22Rv1 (cell line): ENCODE measurements around the gene PLEKHA8.

Experiments used
- H3K27ac ChIP-seq: fragments of 450-650 bp; 2 replicates; pipeline ENCODE4 v1.5.1; 2017
- ZFX ChIP-seq: fragments of 450-650 bp; IDR thresholded peaks from 2 replicates; pipeline ENCODE4 v1.6.1; 2017; ENCODE audit warnings: antibody characterized with exemption, borderline replicate concordance
- TF ChIP-seq, protein P1 (sequence below): fragments of 450-650 bp; IDR thresholded peaks from 2 replicates; pipeline ENCODE4 v1.5.1; 2017; ENCODE audit warnings: mild to moderate bottlenecking

The PLEKHA8 gene

DNA sequence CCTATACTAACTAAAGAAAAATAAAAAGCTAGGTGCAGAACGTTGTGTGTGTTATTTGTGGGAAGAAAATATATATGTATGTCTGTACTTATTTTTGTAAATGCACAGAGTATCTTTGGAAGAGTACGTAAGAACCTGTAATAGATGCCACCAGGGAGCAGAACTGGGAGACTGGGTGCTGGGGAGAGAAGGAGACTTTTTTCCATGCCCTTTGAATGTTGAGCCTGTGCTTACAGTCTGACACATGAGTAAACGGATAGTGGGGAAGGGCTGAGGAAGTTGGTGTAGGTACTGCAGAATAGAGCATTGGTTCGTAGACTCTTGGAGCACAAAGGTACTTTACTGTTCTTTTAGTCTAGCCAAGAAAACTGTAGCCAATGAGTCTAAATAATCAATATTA lies 37.3 kb upstream of the PLEKHA8 start:
- TF ChIP-seq, protein P1, sequence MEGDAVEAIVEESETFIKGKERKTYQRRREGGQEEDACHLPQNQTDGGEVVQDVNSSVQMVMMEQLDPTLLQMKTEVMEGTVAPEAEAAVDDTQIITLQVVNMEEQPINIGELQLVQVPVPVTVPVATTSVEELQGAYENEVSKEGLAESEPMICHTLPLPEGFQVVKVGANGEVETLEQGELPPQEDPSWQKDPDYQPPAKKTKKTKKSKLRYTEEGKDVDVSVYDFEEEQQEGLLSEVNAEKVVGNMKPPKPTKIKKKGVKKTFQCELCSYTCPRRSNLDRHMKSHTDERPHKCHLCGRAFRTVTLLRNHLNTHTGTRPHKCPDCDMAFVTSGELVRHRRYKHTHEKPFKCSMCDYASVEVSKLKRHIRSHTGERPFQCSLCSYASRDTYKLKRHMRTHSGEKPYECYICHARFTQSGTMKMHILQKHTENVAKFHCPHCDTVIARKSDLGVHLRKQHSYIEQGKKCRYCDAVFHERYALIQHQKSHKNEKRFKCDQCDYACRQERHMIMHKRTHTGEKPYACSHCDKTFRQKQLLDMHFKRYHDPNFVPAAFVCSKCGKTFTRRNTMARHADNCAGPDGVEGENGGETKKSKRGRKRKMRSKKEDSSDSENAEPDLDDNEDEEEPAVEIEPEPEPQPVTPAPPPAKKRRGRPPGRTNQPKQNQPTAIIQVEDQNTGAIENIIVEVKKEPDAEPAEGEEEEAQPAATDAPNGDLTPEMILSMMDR, result no peak
- no peak for TF ChIP-seq ZFX
- no peak overlapping the region for H3K27ac ChIP-seq

GRCh38 chr7:29991937-29992336 lies 36.3 kb upstream of the PLEKHA8 start:
- H3K27ac ChIP-seq, result no peak overlapping the region
- no peak for TF ChIP-seq ZFX
- TF ChIP-seq, protein P1, result no peak

GRCh38 chr7:29993140-29993539 lies 35.1 kb upstream of the PLEKHA8 start:
- TF ChIP-seq ZFX, result no peak
- TF ChIP-seq, protein P1, result no peak

DNA sequence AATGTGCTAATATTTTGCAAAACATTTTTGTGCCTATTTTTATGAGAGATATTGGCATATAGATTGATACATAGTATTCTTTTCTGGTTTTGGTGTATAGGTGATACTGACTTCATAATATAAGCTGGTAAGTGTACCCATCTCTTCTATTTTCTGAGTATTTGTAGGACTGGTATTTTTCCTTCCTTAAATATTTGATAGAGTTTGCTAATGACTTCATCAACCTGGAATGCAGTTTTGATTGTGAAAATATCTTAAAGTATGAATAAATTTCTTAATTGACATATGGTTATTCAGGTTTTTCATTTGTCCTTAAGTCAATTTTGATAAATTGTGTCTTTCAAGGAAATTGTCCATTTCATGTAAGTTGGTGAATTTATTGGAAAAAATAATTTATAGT lies 32.6 kb upstream of the PLEKHA8 start:
- no peak overlapping the region for H3K27ac ChIP-seq
- TF ChIP-seq ZFX, result no peak
- TF ChIP-seq, protein P1, result no peak

More at GRCh38 chr7:29993140-29993539, 35.1 kb upstream of the PLEKHA8 start:
- H3K27ac ChIP-seq, result no peak overlapping the region

DNA sequence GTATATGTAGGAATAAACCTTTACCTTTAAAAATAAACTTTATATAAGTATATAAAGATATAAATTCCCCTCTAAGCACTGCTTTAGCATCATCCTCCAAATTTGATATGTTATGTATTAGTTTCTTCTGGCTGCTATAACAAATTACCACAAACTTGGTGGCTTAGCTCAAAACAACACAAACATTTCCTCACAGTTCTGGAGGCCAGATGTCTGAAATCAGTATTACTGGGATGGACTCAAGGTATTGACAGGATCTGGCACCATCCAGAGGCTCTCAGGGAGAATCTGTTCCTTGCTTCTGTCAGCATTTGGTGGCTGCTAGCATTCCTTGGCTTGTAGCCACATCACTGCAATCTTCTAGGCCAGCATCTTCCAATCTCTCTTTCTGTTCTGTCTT lies 31.9 kb upstream of the PLEKHA8 start:
- TF ChIP-seq, protein P1, result no peak
- TF ChIP-seq ZFX, result no peak

GRCh38 chr7:29998489-29998888 lies 29.7 kb upstream of the PLEKHA8 start:
- TF ChIP-seq, protein P1, result no peak
- no peak for TF ChIP-seq ZFX
- H3K27ac ChIP-seq, result no peak overlapping the region

More for the DNA sequence above, 31.9 kb upstream of the PLEKHA8 start:
- H3K27ac ChIP-seq, result no peak overlapping the region

DNA sequence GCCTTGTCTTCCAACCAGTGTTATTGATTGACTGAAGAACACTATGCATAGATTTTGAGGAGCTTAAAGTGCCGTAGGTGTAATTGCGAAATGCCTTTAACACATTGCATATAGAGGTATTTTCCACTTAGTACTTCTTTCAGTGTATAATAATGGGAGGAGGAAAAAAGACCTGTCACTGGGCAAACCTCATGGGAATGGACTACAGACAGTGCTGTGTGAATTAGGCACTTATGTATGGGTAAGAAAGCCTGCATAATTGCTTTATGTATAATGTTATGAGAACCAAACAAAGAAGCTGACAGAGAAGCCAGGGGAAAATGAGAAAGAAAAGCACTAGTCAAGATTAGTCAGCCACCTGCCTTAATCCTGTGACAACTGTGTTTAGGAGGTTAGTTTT lies 26.2 kb upstream of the PLEKHA8 start:
- H3K27ac ChIP-seq, result no peak overlapping the region
- TF ChIP-seq, protein P1, result no peak
- TF ChIP-seq ZFX, result no peak
